NCI-H1930 (cell line): ENCODE data around the gene KCNG1.
"Not testable (repeated sequence)": the region's sequence is repeated elsewhere in the genome, so short reads cannot be mapped to it uniquely, and the experiment has no call there.

ENCODE experiments used
- DNase-seq, 2 experiments: peaks; one replicate each; lab custom pipeline; 2025; lab: John Stamatoyannopoulos, UW

The KCNG1 gene

GRCh38 chr20:51022803-51023616 is at the start of gene KCNG1:
TSS of gene KCNG1 (minus strand) at chr20:51023107. CDS start at chr20:51010338, 12,769 bp downstream.
- DNase-seq, result peak; percentile 56 to 79

GRCh38 chr20:51070621-51071020 is 47.7 kb upstream of the KCNG1 start:
- DNase-seq, result no peak

- no peak for DNase-seq
These were observed 44.9 kb upstream of the KCNG1 start for GRCh38 chr20:51067792-51068191.

GRCh38 chr20:51065615-51066014 is 42.7 kb upstream of the KCNG1 start:
- DNase-seq, result no peak

GRCh38 chr20:51064137-51064536 is 41.2 kb upstream of the KCNG1 start:
- DNase-seq, result no peak

- no peak for DNase-seq
These were observed 39.2 kb upstream of the KCNG1 start for GRCh38 chr20:51062065-51062464.

GRCh38 chr20:51061418-51062045 is 38.6 kb upstream of the KCNG1 start:
- no peak for DNase-seq

GRCh38 chr20:51060301-51060700 is 37.4 kb upstream of the KCNG1 start:
- DNase-seq, result no peak

GRCh38 chr20:51059862-51060261 is 37.0 kb upstream of the KCNG1 start:
- DNase-seq, result no peak

- DNase-seq, result no peak
These were observed 35.1 kb upstream of the KCNG1 start for GRCh38 chr20:51058017-51058416.

- no peak for DNase-seq
These were observed 31.3 kb upstream of the KCNG1 start for GRCh38 chr20:51054233-51054632.

GRCh38 chr20:51050531-51051075 is 27.7 kb upstream of the KCNG1 start:
- DNase-seq, result no peak

GRCh38 chr20:51046021-51046985 is 23.4 kb upstream of the KCNG1 start:
- no peak for DNase-seq

- not testable (repeated sequence) for DNase-seq
These were observed 22.6 kb upstream of the KCNG1 start for GRCh38 chr20:51045492-51045891.

- DNase-seq, result no peak
These were observed 21.9 kb upstream of the KCNG1 start for GRCh38 chr20:51044796-51045195.

- DNase-seq, result no peak
These were observed 20.9 kb upstream of the KCNG1 start for GRCh38 chr20:51043811-51044210.

- DNase-seq, result no peak
These were observed 19.8 kb upstream of the KCNG1 start for GRCh38 chr20:51042657-51043247.

- DNase-seq, result no peak
These were observed 19.2 kb upstream of the KCNG1 start for GRCh38 chr20:51042064-51042463.

GRCh38 chr20:51037532-51038115 is 14.7 kb upstream of the KCNG1 start:
- no peak for DNase-seq

- DNase-seq, result no peak
These were observed 14.1 kb upstream of the KCNG1 start for GRCh38 chr20:51036827-51037531.

GRCh38 chr20:51036226-51036625 is 13.3 kb upstream of the KCNG1 start:
- no peak for DNase-seq
